ENCODE measurements around the gene SSU72.

- TF ChIP-seq TEAD4 (IDR thresholded peaks at IDR 0.05; ENCODE audit: borderline replicate concordance, insufficient read depth) = no peak
- TF ChIP-seq ELF1 (IDR thresholded peaks at IDR 0.05) = no peak
- no peak for TF ChIP-seq EZH2phosphoT487 (IDR thresholded peaks at IDR 0.05; ENCODE audit: borderline replicate concordance, low read depth)
- TF ChIP-seq, protein P1, sequence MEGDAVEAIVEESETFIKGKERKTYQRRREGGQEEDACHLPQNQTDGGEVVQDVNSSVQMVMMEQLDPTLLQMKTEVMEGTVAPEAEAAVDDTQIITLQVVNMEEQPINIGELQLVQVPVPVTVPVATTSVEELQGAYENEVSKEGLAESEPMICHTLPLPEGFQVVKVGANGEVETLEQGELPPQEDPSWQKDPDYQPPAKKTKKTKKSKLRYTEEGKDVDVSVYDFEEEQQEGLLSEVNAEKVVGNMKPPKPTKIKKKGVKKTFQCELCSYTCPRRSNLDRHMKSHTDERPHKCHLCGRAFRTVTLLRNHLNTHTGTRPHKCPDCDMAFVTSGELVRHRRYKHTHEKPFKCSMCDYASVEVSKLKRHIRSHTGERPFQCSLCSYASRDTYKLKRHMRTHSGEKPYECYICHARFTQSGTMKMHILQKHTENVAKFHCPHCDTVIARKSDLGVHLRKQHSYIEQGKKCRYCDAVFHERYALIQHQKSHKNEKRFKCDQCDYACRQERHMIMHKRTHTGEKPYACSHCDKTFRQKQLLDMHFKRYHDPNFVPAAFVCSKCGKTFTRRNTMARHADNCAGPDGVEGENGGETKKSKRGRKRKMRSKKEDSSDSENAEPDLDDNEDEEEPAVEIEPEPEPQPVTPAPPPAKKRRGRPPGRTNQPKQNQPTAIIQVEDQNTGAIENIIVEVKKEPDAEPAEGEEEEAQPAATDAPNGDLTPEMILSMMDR (IDR thresholded peaks at IDR 0.05) = no peak
- 0 out of 2 replicates have a peak, but pooled peaks have one; percentile 28 for TF ChIP-seq MXI1 (IDR thresholded peaks at IDR 0.05; ENCODE audit: low read depth, low read length)
- no peak for TF ChIP-seq TCF12 (IDR thresholded peaks at IDR 0.05)
- TF ChIP-seq MEF2A (IDR thresholded peaks at IDR 0.05; ENCODE audit: borderline replicate concordance, low read depth) = no peak
These were observed 35.2 kb downstream of the SSU72 start for GRCh38 chr1:1539310-1540089.

All from SK-N-SH (cell line).